Astrocyte of the cerebellum (primary cell): ENCODE measurements around the gene BANF2.

ENCODE experiments used
- DNase-seq: peaks from one replicate; pipeline ENCODE4 v3.0.0-alpha.2; 2011; ENCODE audit warnings: low read depth
- H3K4me3 ChIP-seq: 2 replicates; pipeline ENCODE4 v1.5.1; 2011; ENCODE audit warnings: mild to moderate bottlenecking, low read depth, low read length, moderate library complexity
- CTCF ChIP-seq: IDR thresholded peaks from 2 replicates; pipeline ENCODE4 v1.5.1; 2012; ENCODE audit warnings: low read length, low read depth, moderate library complexity, mild to moderate bottlenecking; ENCODE audit errors: missing control alignments
- in situ Hi-C: cut with HindIII; loops from 2 replicates; pipeline ENCODE4 v1.10.0; 2017; ENCODE audit warnings: low sequenced_read_pairs

Gene BANF2

GRCh38 chr20:17731233-17731632 is 31.5 kb downstream of the BANF2 start:
- TF ChIP-seq CTCF, result no peak
- in situ Hi-C loops, result no loop called here
- no peak overlapping the region for H3K4me3 ChIP-seq
- DNase-seq, result no peak

DNA sequence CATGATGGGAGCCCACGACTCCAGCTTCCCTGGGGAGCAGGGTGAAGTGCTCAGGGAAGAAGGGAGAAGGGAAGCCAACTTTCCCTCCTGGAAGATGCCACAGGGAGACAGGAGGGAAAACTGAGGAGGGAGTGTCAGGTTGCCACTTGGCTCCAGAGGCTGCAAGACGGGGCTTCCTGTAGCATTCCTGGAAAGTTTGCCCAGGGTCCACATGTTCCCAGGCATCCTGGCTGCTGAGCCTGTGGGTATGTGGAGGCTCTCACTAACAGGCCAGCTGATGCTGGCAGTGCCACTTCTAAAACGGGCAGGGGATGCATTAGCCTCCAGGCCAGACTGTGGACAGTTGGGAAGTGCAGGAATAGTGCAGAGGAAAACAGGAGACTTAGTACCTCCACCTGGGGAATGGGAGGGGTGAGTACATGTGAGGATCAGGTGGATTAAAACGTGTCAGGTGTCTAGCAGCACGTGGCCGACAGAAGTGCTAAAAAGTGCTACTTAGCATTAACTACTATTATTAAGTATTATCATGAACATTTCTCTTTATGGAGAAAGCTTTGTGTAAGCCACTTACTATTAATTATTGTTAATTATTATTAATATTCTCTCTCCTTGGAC is 33.2 kb downstream of the BANF2 start:
- in situ Hi-C loops, result no loop called here
- TF ChIP-seq CTCF, result no peak
- H3K4me3 ChIP-seq, result no peak overlapping the region
- DNase-seq, result no peak

DNA sequence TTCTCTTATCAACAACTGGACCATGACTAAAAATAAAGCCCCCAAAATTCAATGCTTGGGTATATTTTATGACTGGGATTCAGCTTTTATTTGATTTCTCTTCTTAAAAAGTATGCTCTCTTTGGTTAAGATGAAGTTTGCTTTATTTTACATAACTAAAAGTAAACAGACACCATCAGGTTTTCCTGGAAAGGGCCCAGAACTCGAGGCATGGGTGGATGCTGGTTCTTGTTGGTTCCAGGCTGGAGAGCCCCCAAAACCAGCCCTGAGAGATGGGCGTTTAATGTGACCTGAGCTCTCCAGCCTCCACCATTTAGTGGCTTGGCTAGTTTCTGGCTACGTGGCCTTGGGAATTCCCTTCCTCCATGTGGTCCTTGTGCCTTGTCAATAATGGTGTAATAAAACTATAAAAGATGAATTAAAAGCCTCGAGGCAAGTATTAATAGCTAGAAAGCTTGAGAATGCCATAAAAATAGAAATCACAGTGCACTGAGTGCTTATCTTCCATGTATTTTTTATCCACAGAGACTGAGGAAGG is 34.1 kb downstream of the BANF2 start:
- no peak overlapping the region for H3K4me3 ChIP-seq
- in situ Hi-C loops, result no loop called here
- no peak for DNase-seq
- TF ChIP-seq CTCF, result no peak

DNA sequence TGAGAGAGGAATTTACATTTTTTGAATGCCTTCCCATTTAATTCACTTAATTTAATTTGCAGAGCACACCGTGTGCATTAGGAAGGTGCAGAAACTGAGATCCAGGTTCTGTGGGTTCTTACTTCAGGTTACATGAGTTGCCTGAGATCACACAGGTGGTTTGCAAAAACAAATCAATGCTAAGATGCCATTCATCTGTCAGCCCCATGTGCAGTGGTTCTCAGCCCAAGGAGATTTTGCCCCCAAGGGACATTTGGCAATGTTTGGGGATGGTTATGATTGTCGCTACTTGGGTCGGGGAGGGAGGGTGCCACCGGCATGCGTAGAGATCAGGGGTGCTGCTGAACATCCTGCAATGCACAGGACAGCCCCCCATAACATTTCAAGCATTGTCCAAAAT is 34.6 kb downstream of the BANF2 start:
- no peak for TF ChIP-seq CTCF
- in situ Hi-C loops, result no loop called here
- no peak overlapping the region for H3K4me3 ChIP-seq
- DNase-seq, result no peak

- in situ Hi-C loops, result no loop called here
These were observed 35.5 kb downstream of the BANF2 start for GRCh38 chr20:17735206-17735804.

GRCh38 chr20:17735959-17736621 is 36.3 kb downstream of the BANF2 start:
- no peak for DNase-seq
- no peak for TF ChIP-seq CTCF
- H3K4me3 ChIP-seq, result no peak overlapping the region
- in situ Hi-C loops, result no loop called here

More at GRCh38 chr20:17735206-17735804, 35.5 kb downstream of the BANF2 start:
- no peak for TF ChIP-seq CTCF
- no peak overlapping the region for H3K4me3 ChIP-seq
- peak; percentile 15 for DNase-seq
